Activated CD4-positive, CD25-positive, alpha-beta regulatory T cell (primary cell): ENCODE measurements around the gene NUDT22.

Experiments used
- DNase-seq, 4 experiments: peaks; one replicate each; lab custom pipeline; 2025; lab: John Stamatoyannopoulos, UW

The NUDT22 gene

DNA sequence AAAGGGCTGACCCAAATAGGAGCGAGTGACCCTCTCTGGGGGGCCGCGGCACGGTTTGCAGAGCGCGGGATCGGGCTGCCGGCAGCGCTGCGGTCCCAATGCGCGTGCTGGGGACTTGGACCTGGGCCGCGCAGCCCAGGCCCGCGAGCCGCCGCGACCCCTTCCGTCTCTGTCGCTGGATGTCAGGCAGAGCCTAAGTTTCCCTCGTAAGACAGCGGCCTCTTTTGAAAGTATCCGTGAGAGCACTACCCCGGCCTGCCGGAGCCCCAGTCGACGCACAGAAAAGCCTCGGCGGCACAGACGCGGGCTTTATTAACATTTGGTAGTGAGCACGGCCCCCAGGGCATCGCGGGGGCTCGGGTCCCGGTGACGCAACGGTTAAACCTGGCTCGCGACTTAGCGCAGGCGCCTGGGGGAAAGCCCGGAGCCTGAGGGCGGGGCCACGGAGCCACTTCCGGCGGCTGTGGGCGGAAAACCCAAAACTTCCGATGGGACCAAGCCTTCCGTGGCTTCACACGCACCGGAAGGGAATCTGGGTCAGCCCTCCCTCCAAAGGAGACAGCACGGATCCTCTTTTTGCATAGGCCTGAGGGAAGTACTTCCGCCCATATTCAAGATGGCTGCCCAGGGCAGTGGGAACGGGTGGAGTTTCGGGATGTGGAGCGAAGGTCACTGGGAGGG, 43.6 kb downstream of the NUDT22 start:
- DNase-seq = peak; percentile 92 to 94 (median 93)

DNA sequence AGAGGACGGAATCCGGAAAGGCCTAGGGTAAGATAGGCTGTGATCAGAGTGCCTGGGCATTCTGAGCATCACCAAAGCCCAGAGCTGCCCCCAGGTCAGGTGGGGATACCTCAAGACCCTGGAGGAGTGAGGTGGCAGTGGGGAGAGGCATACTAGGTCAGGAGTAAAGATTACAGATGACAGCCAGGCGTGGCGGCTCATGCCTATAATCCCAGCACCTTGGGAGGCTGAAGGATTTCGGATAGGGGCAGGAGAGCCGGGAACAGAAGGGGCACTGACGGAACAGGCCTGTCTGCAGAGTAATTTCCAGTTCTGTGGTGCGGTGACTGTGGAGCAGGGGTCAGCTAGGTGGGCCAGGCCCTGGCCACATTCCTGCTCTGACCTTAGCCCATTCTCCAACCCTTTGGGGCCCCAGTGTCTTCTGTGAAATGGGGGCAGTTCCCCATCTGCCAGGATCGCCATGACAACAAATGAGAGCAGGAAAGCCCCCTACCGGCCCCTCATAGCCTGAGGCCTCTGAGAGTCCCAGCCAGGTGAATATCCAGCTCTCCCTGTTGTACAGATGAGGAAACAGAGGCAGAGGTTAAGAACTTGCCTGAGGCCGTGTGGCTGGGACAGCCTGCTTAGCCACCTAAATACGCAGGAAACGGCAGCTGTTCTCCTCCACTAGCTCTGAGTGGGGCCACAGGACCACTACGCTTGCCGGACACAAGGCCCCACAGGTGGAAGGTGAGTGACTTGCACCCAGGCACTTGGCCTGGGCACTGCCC, 49.1 kb downstream of the NUDT22 start:
- no peak for DNase-seq

DNA sequence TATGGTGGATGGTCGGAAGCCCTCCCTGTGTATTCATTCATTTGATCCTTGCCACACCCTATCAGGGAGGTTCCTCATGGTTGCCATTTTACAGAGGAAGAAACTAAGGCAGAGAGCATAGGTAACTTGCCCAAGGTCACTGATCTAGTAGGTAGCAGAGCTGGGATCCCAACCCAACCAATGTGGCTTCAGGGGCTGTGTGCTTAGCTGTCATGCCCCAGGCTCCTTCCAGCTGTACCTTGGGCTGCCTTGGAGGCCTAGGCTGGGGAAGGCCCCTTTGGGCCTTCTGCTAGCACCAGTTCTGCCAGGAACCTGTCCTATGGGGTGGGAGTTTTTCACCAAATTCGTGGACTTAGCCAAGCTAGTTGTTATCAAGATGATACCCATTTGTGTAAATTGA, 49.8 kb downstream of the NUDT22 start:
- no peak for DNase-seq

DNA sequence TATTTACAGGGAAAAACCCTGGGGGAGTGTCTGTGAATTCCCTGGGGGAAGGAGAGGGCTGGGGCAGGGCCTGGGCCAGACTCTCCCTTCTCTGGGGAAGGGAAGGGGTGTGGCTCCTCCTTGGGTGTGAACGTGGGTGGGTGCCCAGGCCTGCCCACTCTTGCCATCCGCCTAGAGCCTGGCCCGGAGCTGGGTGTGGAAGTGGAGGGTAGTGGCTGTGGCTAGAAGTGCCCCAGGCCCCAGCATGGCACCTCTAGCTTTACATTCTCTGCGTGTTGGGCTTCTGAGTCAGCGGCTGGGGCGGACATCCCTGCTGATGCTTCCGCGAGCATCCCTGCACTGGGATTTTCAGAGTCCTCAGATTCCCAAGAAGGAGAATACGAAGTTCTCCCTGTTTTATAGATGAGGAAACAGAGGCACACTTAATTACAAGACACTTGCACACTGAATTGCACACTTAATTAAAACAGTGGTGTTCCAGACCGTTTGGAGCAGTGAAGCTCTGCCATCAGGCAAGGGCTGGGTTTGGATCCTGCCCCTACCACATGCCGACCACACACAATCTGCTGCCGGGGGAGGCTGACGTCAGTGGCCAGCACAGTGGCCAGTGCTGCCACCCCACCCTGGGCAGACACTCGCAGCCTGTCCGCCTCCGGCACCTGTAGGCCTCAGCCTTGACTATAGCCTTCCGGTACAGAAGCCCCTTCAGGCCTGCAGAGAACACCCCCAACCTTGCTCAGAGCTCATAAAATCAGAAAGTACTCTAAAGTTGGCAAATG, 50.8 kb downstream of the NUDT22 start:
- no peak for DNase-seq

DNA sequence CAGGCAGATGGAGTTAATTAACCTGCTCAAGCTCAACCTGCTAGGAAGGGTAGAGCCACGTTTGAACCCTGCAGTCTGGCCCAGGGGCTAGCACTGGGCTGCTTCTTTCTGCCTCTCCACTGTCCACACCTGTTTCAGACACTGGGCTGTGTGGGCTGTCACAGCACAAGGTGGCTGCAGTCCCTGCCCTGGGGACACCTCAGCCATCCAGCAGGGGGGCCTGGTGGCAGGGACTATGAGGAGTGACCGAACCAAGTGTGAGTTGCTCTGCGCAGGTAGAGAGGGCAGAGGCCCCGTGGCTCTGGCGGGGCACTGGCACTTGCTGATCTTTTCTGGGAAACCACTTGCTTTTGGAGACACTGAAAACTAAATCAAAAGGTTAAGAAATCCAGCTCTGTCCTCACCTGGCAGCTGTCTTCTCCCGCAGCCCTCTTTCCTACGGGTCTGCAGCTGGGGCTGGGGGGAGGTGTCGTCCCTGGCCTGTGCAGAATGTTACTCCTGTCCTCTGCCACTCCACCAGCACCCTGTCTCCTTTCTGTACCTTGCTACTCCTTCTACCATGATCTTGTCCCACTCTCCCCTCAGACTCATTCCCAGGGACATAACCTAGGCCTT, 52.6 kb downstream of the NUDT22 start:
- DNase-seq = no peak
